Spleen (tissue), 11 donors: Measurements from ENCODE around the gene PROM1. TPM values are rescaled to one million over a fixed set of nuclear protein-coding genes. Genes with fewer than 3 reads are reported as not detected.

Source experiments
- DNase-seq: peaks from one replicate; pipeline ENCODE4 v3.0.0-alpha.2; 2020
- H3K27ac ChIP-seq, 8 donors: fragments of 200-600 bp; sonication (generic) in 7 of 8; 1 replicate in 4 of 8; 2 replicates in 4 of 8; pipeline versions ENCODE4 v1.5.0 to v1.8.0; 2016 to 2021; ENCODE audit warnings: inconsistent platforms in 4 of 8, mild to moderate bottlenecking in 4 of 8, moderate library complexity in 1 of 8
- H3K27me3 ChIP-seq, 7 donors: fragments of 200-600 bp; sonication (generic) in 6 of 7; replicated peaks in 1 of 7; 1 replicate in 4 of 7; 2 replicates in 3 of 7; pipeline versions ENCODE4 v1.5.0 to v1.8.0; 2016 to 2021; ENCODE audit warnings: inconsistent platforms in 3 of 7, mild to moderate bottlenecking in 1 of 7
- H3K36me3 ChIP-seq, 6 donors: fragments of 200-600 bp; sonication (generic) in 5 of 6; 1 replicate in 4 of 6; 2 replicates in 2 of 6; pipeline versions ENCODE4 v1.5.0 to v1.8.0; 2016 to 2021; ENCODE audit warnings: inconsistent platforms in 2 of 6
- H3K4me1 ChIP-seq, 6 donors: fragments of 200-600 bp; sonication (generic) in 5 of 6; 1 replicate in 3 of 6; 2 replicates in 3 of 6; pipeline versions ENCODE4 v1.5.0 to v1.8.0; 2016 to 2021; ENCODE audit warnings: inconsistent platforms in 3 of 6
- H3K4me3 ChIP-seq, 8 donors: fragments of 200-600 bp; sonication (generic) in 7 of 8; 1 replicate in 4 of 8; 2 replicates in 4 of 8; pipeline versions ENCODE4 v1.5.0 to v1.8.0; 2016 to 2021; ENCODE audit warnings: inconsistent platforms in 4 of 8, mild to moderate bottlenecking in 4 of 8, moderate library complexity in 2 of 8
- H3K9me3 ChIP-seq, 8 donors: fragments of 200-600 bp; sonication (generic) in 7 of 8; 1 replicate in 4 of 8; 2 replicates in 4 of 8; pipeline versions ENCODE4 v1.5.0 to v1.8.0; 2016 to 2021; ENCODE audit warnings: inconsistent platforms in 4 of 8
- CTCF ChIP-seq, 11 experiments: fragments of 200-600 bp in 7 of 11; fragments of 450-650 bp in 4 of 11; sonication (generic) in 4 of 11; IDR thresholded peaks in 8 of 11; conservative IDR thresholded peaks in 3 of 11; 1 replicate in 7 of 11; 2 replicates in 4 of 11; pipeline versions ENCODE4 v1.4.0 to v1.8.0; 2016 to 2021; ENCODE audit warnings: antibody characterized with exemption in 11 of 11, inconsistent platforms in 4 of 11, mild to moderate bottlenecking in 1 of 11
- POLR2A ChIP-seq, 3 donors: fragments of 450-650 bp; IDR thresholded peaks; one replicate each; pipeline ENCODE4 v1.5.1; 2017; ENCODE audit warnings: antibody characterized with exemption in 3 of 3, mild to moderate bottlenecking in 1 of 3
- POLR2AphosphoS5 ChIP-seq, 3 donors: sonication (generic); formaldehyde crosslinking; IDR thresholded peaks; one replicate each; pipeline ENCODE4 v1.5.1; 2017; ENCODE audit warnings: antibody characterized with exemption in 3 of 3
- WGBS, 5 donors: extraction: QIAGEN DNeasy Blood & Tissue Kit in 3 of 5; methylation state at CpG; one replicate each; pipeline versions ENCODE4 v1.1.5 to v1.1.7; 2013 to 2018; 5-methylcytosine and 5-hydroxymethylcytosine counted together
- intact Hi-C: fragments of 100-400 bp; cut with DNase I; formaldehyde crosslinking; loops from one replicate; pipeline ENCODE4 v1.15.0; 2023; ENCODE audit warnings: low total_unique reads
- polyA plus RNA-seq, 3 donors: library from polyadenylated mRNA; stranded (reverse); fragments of 200-250 nt; gene quantifications; one replicate each; pipeline ENCODE4 v1.2.1, GENCODE V29; 2013
- total RNA-seq, 7 donors: library from RNA; depleted of rRNA in 3 of 7; stranded (reverse); fragments of >200 nt in 3 of 7; fragmentation: NEBNext Ultra II Directional in 4 of 7; extraction: Animal tissue kit (Norgen Biotek cat#: 25700) in 4 of 7; gene quantifications; one replicate each; pipeline versions ENCODE4 v1.1.0 to v1.2.1, GENCODE V29; 2016 to 2021
- donor health status: healthy with polysubstance abuse.
- donor health status: DM: no; HTN: no; CAD: no; lungs with moderate emphysema.
- donor health status: DM: no; HTN: no; CAD: no.
- donor health status: Bipolar disorder and iron deficiency.
- donor health status: healthy.
- donor health status: DM: no; HTN: no; CAD: no.
- donor health status: DM: yes; HTN: yes; CAD: no.

Gene PROM1
- total and polyA plus RNA-seq, 10 donors, result 0.15 to 4.6 (median 0.93) TPM

DNA sequence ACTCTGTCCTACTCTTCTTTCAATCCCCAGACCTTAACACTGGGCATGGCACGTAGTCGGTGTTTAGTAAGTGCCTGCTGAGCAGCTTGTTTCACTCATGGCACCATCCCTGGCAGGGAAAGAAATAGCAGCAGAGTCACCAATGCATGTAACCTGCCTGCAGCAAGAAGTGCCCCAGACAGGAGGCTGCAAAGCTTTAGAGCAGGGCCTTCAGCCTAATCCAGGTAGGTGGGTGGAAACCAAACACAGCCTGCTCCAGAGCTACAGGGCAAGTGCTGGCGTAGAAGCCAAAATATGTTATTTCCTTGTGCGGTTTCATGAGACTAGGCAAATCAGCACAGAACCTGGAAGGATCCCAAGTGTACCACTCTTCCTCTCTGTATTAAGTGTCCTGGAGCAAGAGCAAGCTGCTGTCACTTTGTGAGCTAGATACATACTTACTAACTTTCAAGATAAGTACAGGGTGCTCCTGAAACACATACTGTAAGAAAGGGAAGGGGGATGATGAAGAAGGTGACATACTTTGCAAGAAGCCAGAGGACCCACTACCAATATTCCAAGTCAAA lies 5.5 kb downstream of the PROM1 start:
- Histone ChIP-seq H3K9me3 (no peaks in the 10 kb centered on the region), H3K4me1 (peaks cover 8 to 19% (median 16%) of the 10 kb centered on the region in 6 donors), H3K27me3 (peaks cover 0 to 53% (median 27%) of the 10 kb centered on the region in 7 donors), H3K36me3 (no peaks in the 10 kb centered on the region), H3K27ac (no peak overlapping the region), H3K4me3 (no peak overlapping the region)
- DNase-seq, result no peak
- TF ChIP-seq CTCF (IDR thresholded peaks at IDR 0.05 in 8 of 11, conservative IDR thresholded peaks at IDR 0.05 in 3 of 11), result no peak
- TF ChIP-seq POLR2A (IDR thresholded peaks at IDR 0.05), result no peak
- TF ChIP-seq POLR2AphosphoS5 (IDR thresholded peaks at IDR 0.05), result no peak
- intact Hi-C loops, result no loop called here
- 67 to 91% (median 81%) methylated on average over 4 of the region's 4 CpGs for WGBS, 5 donors

- no peak for DNase-seq
- Histone ChIP-seq H3K9me3 (no peaks in the 10 kb centered on the region), H3K36me3 (no peaks in the 10 kb centered on the region), H3K27me3 (peaks cover 0 to 48% (median 22%) of the 10 kb centered on the region in 7 donors), H3K4me3 (no peak overlapping the region), H3K4me1 (peaks cover 7 to 14% (median 11%) of the 10 kb centered on the region in 6 donors), H3K27ac (no peak overlapping the region)
- intact Hi-C loops, result no loop called here
- WGBS, 5 donors, result 61 to 71% (median 66%) methylated on average over 4 of the region's 4 CpGs
- TF ChIP-seq CTCF (IDR thresholded peaks at IDR 0.05 in 8 of 11, conservative IDR thresholded peaks at IDR 0.05 in 3 of 11) (no peak), POLR2A (IDR thresholded peaks at IDR 0.05) (no peak), POLR2AphosphoS5 (IDR thresholded peaks at IDR 0.05) (no peak)
These were observed 6.0 kb downstream of the PROM1 start for GRCh38 chr4:16077786-16078185.

GRCh38 chr4:16075975-16076757 lies 7.7 kb downstream of the PROM1 start:
- Histone ChIP-seq H3K9me3 (no peaks in the 10 kb centered on the region), H3K27me3 (peaks cover 0 to 34% (median 10%) of the 10 kb centered on the region in 7 donors), H3K4me1 (no peaks in the 10 kb centered on the region), H3K27ac (no peak overlapping the region), H3K36me3 (no peaks in the 10 kb centered on the region), H3K4me3 (no peak overlapping the region)
- intact Hi-C loops, result no loop called here
- no peak for DNase-seq
- 76 to 85% (median 82%) methylated on average over 8 of the region's 8 CpGs for WGBS, 5 donors
- TF ChIP-seq POLR2A (IDR thresholded peaks at IDR 0.05), result no peak
- no peak for TF ChIP-seq POLR2AphosphoS5 (IDR thresholded peaks at IDR 0.05)
- TF ChIP-seq CTCF (IDR thresholded peaks at IDR 0.05 in 8 of 11, conservative IDR thresholded peaks at IDR 0.05 in 3 of 11), result no peak

DNA sequence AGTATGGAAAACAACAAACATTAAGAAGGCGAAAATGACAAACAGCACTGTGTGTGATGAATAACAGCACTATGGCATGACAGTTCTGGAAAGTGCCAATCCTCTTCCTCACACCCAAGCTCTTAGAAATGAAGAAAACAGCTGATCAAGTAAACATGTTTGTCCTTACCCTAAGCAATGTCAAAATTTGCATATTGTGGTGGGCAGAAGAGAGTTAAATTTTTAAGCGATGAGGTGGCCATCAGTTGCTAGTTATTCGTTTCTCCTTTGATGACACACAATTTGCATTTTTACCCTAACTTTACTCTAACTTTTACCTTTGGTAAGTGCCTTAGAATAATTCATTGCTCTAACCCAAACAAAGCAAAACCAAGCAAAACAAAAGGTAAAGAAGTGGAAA lies 8.8 kb downstream of the PROM1 start:
- DNase-seq, result no peak
- WGBS, 5 donors, result 54 to 83% (median 75%) methylated on average over 3 of the region's 3 CpGs
- H3K4me1 ChIP-seq, result no peaks in the 10 kb centered on the region
- H3K36me3 ChIP-seq, result no peaks in the 10 kb centered on the region
- H3K9me3 ChIP-seq, result no peaks in the 10 kb centered on the region
- no peak overlapping the region for H3K27ac ChIP-seq
- H3K27me3 ChIP-seq, result peaks cover 0 to 23% (median 2%) of the 10 kb centered on the region in 7 donors
- no peak overlapping the region for H3K4me3 ChIP-seq
- intact Hi-C loops, result no loop called here
- no peak for TF ChIP-seq CTCF (IDR thresholded peaks at IDR 0.05 in 8 of 11, conservative IDR thresholded peaks at IDR 0.05 in 3 of 11)
- TF ChIP-seq POLR2AphosphoS5 (IDR thresholded peaks at IDR 0.05), result no peak
- TF ChIP-seq POLR2A (IDR thresholded peaks at IDR 0.05), result no peak
